Measurements from ENCODE around the gene FOXO3. TPM values are rescaled to one million over a fixed set of nuclear protein-coding genes. Genes with fewer than 3 reads are reported as not detected.

Gene FOXO3
- total RNA-seq, 1 experiment from 2014 or later = 20.4 TPM

DNA sequence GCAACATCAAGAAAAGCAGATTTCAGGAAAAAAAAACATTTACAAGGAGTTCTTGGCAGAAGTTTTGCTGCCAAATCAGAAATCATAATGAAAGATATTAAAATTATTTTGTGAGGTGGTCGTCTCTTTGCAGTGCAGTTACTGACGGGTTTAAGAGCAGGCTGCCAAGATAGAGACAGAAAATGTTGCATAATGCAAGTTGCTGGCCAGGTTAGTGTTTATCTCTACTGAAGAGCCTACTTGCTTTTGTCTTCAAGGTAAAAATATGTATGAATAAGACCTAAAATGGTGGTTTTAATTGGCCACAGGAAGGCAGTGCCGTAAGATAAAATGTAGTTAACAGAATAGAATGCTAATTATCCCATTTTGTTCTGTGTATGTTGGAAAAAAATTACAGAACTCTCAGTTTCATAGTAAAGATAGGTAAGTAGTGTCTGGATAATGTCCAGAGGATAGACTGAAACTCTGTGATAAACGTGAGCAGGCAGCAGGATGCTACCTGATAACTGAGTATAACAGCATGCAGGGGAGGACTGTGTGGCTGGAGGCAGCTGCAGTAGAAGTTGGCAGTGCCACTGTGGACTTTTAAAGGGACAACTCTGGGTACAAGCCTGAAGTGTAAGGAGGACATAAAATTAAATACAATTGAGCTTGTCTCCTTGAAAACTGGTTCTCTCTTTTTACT is 13.9 kb downstream of the FOXO3 start:
- no peak overlapping the region for H3K27ac ChIP-seq
- peaks cover 48% of the 10 kb centered on the region for H3K36me3 ChIP-seq
- H3K9me3 ChIP-seq (replicated peaks) = no peaks in the 10 kb centered on the region
- H3K27me3 ChIP-seq (replicated peaks) = no peaks in the 10 kb centered on the region
- H3K4me3 ChIP-seq = no peak overlapping the region
- no peak for DNase-seq (ENCODE audit: low read depth in 1 of 2, low spot score in 2 of 2)
- peaks cover 19% of the 10 kb centered on the region for H3K4me1 ChIP-seq (replicated peaks)

DNA sequence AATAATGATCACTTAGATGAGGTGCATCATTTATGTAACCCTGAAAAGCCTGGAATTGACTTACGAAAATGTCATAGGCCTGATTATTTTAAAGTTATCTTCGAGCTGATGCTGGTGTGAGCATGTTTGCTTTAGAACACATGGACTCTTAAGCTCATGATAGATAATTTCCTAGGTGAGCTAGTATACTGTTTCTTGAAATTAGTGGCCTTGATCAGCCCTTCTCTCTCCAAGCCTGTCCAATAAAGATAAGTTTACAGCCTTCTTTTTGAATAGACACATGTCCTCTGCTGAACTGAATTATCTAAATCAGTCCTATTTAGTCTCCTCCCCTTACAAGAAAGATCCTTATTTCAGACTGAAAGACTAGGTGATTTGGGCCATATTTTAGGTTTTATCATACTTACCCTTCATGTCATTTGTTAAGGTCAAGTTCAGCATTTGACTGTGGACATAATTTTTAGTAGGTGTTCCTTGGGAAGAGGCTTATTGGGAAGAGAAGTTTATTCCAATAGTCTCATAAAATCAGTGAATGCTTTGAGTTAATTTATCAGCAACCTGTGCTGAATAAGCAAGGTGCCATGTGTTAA is 15.3 kb downstream of the FOXO3 start:
- DNase-seq (ENCODE audit: low read depth in 1 of 2, low spot score in 2 of 2) = no peak
- peaks cover 43% of the 10 kb centered on the region for H3K36me3 ChIP-seq
- H3K27ac ChIP-seq = no peak overlapping the region
- H3K4me1 ChIP-seq (replicated peaks) = peaks cover 29% of the 10 kb centered on the region
- no peaks in the 10 kb centered on the region for H3K9me3 ChIP-seq (replicated peaks)
- no peak overlapping the region for H3K4me3 ChIP-seq
- no peaks in the 10 kb centered on the region for H3K27me3 ChIP-seq (replicated peaks)

DNA sequence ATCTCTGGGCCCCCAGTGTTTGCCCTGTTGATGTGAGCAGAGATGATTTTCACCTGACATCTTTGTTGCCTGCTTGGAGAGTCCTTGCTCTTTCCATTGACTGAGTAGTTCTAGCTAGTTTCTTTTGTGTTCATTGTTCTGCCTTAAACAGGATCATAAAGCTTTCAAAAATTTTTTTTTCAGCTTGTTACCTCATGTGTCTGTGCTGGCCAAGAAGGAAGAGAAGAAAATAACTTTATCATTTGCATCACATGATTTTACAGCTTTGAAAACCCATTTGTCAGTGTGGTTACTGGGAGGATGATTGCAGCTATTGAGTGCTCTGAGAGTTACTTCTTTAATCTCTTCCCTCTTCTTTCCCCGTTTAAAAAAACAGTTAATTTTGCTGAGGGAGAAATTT is 16.0 kb downstream of the FOXO3 start:
- Histone ChIP-seq H3K9me3 (replicated peaks) (no peaks in the 10 kb centered on the region), H3K27me3 (replicated peaks) (no peaks in the 10 kb centered on the region), H3K4me1 (replicated peaks) (peaks cover 36% of the 10 kb centered on the region), H3K36me3 (peaks cover 35% of the 10 kb centered on the region), H3K27ac (no peak overlapping the region), H3K4me3 (no peak overlapping the region)
- DNase-seq (ENCODE audit: low read depth in 1 of 2, low spot score in 2 of 2) = no peak

DNA sequence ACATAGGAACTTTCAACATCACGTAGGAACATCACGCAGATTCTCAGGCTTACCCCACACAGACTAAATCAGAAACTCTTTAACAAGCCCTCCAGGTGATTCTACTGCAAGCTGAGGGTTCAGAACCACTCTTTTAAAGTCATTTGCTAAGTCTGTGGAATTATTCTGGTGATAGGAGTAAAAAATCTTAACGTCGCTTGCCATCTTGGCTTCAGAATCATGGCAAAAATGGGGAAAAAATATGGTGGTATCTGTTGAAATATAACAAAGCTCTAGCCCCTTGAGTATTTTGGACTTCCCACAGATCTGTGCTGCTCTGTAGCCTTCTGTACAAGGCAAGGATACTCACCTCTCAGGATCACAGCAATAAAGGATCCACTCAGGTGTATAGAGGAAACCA is 17.4 kb downstream of the FOXO3 start:
- Histone ChIP-seq H3K27me3 (replicated peaks) (no peaks in the 10 kb centered on the region), H3K27ac (no peak overlapping the region), H3K4me1 (replicated peaks) (peaks cover 49% of the 10 kb centered on the region), H3K4me3 (no peak overlapping the region), H3K36me3 (peaks cover 26% of the 10 kb centered on the region; the same call in 1 of the 2 replicates), H3K9me3 (replicated peaks) (no peaks in the 10 kb centered on the region)
- DNase-seq (ENCODE audit: low read depth in 1 of 2, low spot score in 2 of 2) = no peak

DNA sequence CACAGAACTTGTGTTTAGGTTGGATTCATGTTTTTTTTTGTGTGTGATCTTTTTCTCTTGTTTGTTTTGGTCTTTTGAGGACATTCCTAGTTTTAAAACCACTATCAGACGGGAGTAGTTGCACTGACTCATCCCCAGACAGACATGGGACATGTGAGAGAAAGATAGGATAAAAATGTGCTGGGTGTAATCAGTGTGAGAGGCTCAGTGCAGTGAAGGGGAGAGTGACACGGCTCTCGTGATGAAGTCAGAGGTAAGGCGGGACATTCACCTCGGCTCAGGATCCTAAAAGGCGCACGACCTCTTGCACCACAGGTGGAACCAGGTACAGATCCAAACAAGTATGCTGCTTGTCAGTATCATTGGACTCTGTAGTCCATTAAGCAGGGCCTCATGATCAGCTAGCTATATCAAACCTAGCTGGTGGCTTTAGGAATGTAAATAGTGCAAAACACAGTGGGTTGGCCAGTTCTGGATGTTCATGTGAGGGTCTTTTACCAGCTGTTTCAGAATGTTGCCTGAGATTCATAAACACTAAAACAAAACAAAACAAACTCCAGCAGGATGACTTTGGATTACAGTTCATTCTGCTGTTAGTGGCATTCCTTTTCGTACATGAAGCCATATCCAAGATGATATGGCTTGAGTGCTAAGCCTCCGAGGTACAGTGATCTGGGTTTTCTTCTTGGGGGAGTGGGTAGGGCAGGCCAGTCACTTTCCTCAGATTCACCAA is 18.0 kb downstream of the FOXO3 start:
- Histone ChIP-seq H3K36me3 (peaks cover 23% of the 10 kb centered on the region; the same call in 1 of the 2 replicates), H3K27me3 (replicated peaks) (no peaks in the 10 kb centered on the region), H3K27ac (peak overlapping the region; percentile 56), H3K4me1 (replicated peaks) (peaks cover 49% of the 10 kb centered on the region), H3K9me3 (replicated peaks) (no peaks in the 10 kb centered on the region), H3K4me3 (no peak overlapping the region)
- peak; percentile 57 to 64 for DNase-seq (ENCODE audit: low read depth in 1 of 2, low spot score in 2 of 2)

DNA sequence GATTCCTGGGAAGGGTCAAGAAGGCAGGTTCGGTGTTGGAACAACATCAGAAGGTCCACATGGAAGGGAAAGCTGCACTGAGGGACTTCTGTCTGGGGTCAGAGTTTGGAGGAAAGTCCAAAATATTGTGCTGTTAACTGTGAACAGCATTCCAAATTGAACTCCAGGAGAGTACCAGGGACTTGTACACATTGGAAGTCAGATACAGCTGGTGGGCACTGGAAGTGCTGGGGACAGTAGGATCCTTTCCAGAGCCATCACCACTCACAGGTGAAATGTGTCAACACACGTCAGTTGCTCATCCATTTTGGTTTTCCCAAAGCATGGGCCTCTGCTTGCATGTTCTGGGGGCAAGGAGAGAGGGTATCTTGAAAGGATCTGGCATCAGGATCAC is 18.6 kb downstream of the FOXO3 start:
- Histone ChIP-seq H3K27ac (peak overlapping the region; percentile 56; the same call in 1 of the 2 replicates), H3K27me3 (replicated peaks) (no peaks in the 10 kb centered on the region), H3K4me1 (replicated peaks) (peaks cover 49% of the 10 kb centered on the region), H3K36me3 (peaks cover 23% of the 10 kb centered on the region; the same call in 1 of the 2 replicates), H3K4me3 (no peak overlapping the region), H3K9me3 (replicated peaks) (no peaks in the 10 kb centered on the region)
- DNase-seq (ENCODE audit: low read depth in 1 of 2, low spot score in 2 of 2) = no peak

DNA sequence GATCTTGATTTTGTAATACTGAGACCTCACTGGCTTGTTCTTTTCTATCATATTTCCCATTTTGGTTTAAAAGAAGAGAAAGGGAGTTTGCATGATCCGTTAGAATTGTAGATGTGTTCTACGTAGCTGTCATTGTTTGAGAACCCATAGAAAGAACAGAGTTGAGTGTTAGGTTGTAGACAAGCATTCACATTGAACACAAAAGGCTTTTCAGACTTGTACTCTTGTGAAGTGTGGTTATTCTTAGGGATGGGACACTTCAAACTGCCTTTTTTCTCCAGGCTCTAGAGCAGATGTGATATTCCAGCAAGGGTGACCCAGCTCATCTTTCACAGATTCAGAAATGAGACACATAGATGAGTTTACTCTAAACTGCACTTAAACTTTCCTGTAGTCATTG is 19.9 kb downstream of the FOXO3 start:
- no peak overlapping the region for H3K4me3 ChIP-seq
- no peak for DNase-seq (ENCODE audit: low read depth in 1 of 2, low spot score in 2 of 2)
- peak overlapping the region; percentile 67 for H3K27ac ChIP-seq
- H3K36me3 ChIP-seq = peaks cover 23% of the 10 kb centered on the region; the same call in 1 of the 2 replicates
- peaks cover 52% of the 10 kb centered on the region for H3K4me1 ChIP-seq (replicated peaks)
- no peaks in the 10 kb centered on the region for H3K9me3 ChIP-seq (replicated peaks)
- H3K27me3 ChIP-seq (replicated peaks) = no peaks in the 10 kb centered on the region

DNA sequence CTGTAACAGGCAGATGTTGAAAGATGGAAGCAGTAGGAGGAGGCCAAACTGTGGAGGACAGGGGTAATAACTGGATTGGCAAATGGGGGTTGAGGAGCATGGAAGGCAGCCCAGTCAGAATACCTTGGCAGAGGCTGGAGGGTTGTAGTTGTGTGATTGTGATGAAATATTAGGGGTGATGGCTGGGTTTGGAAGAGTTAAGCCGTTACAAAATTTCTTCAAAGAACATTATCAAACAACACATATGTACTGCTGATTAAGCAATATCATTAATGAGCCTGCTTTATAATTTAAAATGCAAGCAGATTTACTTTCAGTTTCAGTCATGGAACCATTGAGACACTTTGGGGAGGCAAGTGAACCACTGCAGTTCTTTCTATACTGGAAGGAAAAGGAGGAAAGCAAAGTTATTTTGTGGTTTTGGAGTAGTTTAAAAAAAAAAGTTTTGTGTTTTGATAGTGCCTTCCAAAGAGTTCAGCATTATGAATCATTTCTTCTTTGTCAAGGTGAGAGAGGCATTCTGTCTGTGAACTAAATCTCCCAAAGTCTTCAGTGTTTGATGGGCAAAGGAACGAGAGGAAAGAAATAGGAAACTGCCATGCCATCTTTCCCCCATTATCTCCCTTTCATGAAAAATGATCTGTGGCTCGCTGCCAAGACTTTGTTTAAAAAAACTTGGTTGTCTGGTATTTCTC is 20.7 kb downstream of the FOXO3 start:
- Histone ChIP-seq H3K9me3 (replicated peaks) (no peaks in the 10 kb centered on the region), H3K4me1 (replicated peaks) (peaks cover 60% of the 10 kb centered on the region), H3K27ac (peak overlapping the region; percentile 67), H3K4me3 (peak overlapping the region; percentile 0; the same call in 1 of the 2 replicates), H3K27me3 (replicated peaks) (no peaks in the 10 kb centered on the region), H3K36me3 (peaks cover 19% of the 10 kb centered on the region; the same call in 1 of the 2 replicates)
- peak; percentile 54 to 80 for DNase-seq (ENCODE audit: low read depth in 1 of 2, low spot score in 2 of 2)

DNA sequence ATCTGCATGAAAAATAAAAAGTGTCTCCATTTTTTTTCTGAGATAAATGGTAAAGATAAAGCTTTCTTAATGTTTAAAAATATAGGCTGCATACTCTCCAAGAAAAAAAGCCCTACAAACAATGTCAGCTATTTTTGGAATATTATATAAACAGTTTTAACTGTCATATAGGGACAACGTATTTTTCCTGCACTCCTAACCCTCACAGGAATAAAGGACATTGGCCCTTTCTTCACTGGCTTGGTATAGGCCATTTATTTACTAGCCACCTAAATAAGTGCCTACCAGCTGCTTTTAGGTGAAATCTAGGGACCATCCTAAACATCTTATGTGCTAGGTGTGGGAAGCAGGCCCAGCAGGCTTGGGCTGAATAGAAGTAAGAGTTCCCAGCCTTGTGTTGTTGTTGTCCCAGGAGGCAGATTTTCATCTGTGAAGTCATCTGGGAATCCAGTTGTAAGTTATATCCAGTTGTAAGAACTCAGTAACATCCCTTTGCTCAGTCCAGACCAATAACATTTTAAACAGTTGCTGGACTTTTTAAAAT is 21.3 kb downstream of the FOXO3 start:
- Histone ChIP-seq H3K27me3 (replicated peaks) (no peaks in the 10 kb centered on the region), H3K4me1 (replicated peaks) (peaks cover 62% of the 10 kb centered on the region), H3K27ac (peak overlapping the region; percentile 67), H3K9me3 (replicated peaks) (no peaks in the 10 kb centered on the region), H3K36me3 (peaks cover 19% of the 10 kb centered on the region; the same call in 1 of the 2 replicates), H3K4me3 (no peak overlapping the region)
- no peak for DNase-seq (ENCODE audit: low read depth in 1 of 2, low spot score in 2 of 2)

DNA sequence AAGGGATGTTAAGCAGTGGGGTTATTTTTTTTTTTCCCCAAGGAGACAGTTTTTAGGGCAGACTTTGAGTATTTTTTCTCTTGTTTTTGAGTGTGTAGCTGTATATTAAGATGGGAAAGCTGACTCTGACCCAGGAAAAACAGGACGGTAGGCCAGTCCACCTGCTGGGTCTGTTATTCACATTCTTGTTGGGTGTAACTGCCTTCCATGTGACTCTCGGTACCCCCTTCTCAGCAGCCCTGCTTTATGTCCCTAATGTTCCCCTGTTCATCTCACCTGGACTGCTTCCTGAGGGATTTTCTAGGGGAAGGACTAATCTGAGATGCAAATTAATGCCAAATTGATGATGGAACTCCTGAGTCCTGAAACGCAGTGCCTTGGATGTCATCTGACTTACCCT is 21.9 kb downstream of the FOXO3 start:
- Histone ChIP-seq H3K9me3 (replicated peaks) (no peaks in the 10 kb centered on the region), H3K27ac (0 out of 2 replicates have a peak overlapping the region, but pooled peaks have one; percentile 67), H3K36me3 (peaks cover 19% of the 10 kb centered on the region; the same call in 1 of the 2 replicates), H3K27me3 (replicated peaks) (no peaks in the 10 kb centered on the region), H3K4me1 (replicated peaks) (peaks cover 68% of the 10 kb centered on the region), H3K4me3 (no peak overlapping the region)
- DNase-seq (ENCODE audit: low read depth in 1 of 2, low spot score in 2 of 2) = no peak

DNA sequence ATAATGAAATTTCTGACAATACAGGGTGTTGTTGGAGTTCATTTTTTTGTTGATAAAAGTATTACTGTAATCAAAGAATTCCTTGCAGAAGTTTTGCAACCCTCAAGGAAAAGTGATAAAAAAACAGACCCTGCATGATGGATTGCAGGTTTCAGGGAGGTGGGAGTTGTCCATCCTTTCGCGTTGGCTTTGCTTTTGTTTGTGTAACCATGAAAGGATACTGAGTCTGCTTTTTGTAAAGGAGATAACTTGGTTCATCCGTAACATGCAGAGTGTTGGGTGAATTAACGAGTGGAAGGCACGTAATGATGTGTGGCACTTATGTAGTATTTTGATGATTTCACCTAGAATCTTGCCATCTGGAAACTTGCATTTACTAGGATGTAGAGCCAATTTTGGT is 23.6 kb downstream of the FOXO3 start:
- no peak overlapping the region for H3K27ac ChIP-seq
- peaks cover 9% of the 10 kb centered on the region; the same call in 1 of the 2 replicates for H3K36me3 ChIP-seq
- DNase-seq (ENCODE audit: low read depth in 1 of 2, low spot score in 2 of 2) = no peak
- peaks cover 69% of the 10 kb centered on the region for H3K4me1 ChIP-seq (replicated peaks)
- H3K9me3 ChIP-seq (replicated peaks) = no peaks in the 10 kb centered on the region
- no peak overlapping the region for H3K4me3 ChIP-seq
- H3K27me3 ChIP-seq (replicated peaks) = no peaks in the 10 kb centered on the region

DNA sequence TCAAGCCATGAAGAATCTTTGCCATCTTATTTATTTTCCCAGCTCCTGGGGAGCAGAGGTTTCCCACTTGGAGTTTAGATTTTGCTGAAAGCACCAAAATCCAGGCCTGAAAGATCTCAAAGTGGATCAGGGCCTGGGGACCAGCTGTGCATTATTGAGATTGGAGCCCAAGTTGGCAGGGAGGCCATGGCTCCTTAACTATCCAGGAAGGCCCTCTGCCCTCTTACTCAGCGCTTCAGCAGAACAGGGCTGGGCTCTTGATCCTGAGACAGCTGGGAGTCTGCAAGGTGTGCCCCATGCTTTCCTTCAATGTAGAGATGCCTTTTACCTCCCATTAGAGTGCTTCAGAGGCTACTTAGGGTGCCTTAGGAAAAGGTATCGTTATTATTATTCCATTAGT is 24.6 kb downstream of the FOXO3 start:
- no peak for DNase-seq (ENCODE audit: low read depth in 1 of 2, low spot score in 2 of 2)
- Histone ChIP-seq H3K4me3 (no peak overlapping the region), H3K4me1 (replicated peaks) (peaks cover 70% of the 10 kb centered on the region), H3K9me3 (replicated peaks) (no peaks in the 10 kb centered on the region), H3K36me3 (0 out of 2 replicates have a peak, but pooled peaks cover 4% of the 10 kb centered on the region), H3K27ac (no peak overlapping the region), H3K27me3 (replicated peaks) (no peaks in the 10 kb centered on the region)

DNA sequence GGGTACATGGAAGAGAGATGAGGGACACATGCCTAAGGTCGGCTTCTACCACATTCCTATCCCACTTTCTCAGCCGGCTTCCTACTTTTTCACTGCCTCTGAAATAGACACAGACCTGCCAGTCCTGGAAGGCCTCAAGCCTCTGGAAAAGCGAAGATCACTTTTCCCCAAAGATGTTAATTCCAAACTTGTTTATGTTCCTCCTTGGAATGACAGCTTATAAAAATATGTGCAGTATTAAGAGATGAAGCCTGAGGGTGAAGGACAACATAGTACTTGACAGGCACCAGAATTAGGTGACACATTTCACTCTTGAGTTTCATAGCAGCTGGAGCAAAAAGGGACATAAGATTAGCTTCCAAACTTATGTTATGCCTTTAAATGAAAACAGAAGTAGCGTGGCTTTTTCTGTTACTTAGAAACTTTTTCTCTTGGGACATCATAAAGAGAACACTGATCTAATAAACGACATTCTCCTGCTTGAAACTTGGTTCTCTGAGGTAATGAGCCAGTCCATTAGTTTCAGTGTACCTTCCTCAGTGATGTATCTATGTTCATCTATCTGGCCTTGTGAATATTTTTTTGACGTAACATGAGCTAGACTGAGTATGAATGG is 25.3 kb downstream of the FOXO3 start:
- Histone ChIP-seq H3K9me3 (replicated peaks) (no peaks in the 10 kb centered on the region), H3K4me1 (replicated peaks) (peaks cover 66% of the 10 kb centered on the region), H3K27me3 (replicated peaks) (no peaks in the 10 kb centered on the region), H3K36me3 (no peaks in the 10 kb centered on the region), H3K27ac (no peak overlapping the region), H3K4me3 (no peak overlapping the region)
- DNase-seq (ENCODE audit: low read depth in 1 of 2, low spot score in 2 of 2) = no peak
